Stimulated activated CD4-positive, alpha-beta T cell treated with anti-CD3 and anti-CD28 coated beads, Interleukin-2, amount 100 ng/mL, for 4 hours (primary cell): ENCODE results near the gene DLG4.

Source experiments
- DNase-seq: peaks from one replicate; pipeline ENCODE4 v3.0.0-alpha.2; 2020; ENCODE audit warnings: low read depth

DLG4 gene

DNA sequence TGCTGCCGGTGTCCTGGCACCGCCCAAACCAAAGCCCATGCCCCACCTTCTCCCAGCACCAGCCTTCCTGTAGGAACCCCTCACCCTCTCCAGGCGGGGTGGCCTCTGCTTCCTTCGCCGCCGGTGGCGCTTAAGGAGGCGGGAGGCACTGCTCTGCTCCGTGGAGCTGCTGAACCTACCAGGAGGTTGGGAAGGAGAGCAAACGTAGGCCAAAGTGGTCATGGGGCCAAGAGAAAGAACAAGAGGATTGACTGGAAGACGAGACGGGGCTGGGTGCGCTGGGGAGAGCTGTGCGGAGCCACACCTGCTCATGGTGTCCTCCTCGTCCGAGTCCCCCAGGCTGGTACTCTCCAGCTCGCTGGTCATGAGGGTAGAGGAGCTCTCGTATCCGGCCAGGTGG is 9.9 kb upstream of the DLG4 start:
- no peak for DNase-seq

DNA sequence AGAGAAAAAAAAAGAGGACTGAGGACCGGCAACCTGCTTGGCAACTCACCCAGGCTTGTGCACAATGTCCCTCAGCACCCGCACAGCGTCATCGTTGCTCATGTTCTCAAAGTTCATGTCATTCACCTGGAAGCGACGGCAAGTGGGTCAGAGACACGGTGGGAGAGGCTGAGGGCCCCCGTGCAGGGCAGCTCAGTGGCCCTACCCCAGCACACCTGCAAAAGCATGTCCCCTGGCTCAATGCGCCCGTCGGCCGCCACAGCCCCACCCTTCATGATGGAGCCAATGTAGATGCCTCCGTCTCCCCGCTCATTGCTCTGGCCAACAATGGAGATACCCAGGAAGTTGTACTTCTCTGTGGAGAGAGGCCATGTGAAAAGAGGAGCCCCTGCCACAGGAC is 9.3 kb upstream of the DLG4 start:
- no peak for DNase-seq

DNA sequence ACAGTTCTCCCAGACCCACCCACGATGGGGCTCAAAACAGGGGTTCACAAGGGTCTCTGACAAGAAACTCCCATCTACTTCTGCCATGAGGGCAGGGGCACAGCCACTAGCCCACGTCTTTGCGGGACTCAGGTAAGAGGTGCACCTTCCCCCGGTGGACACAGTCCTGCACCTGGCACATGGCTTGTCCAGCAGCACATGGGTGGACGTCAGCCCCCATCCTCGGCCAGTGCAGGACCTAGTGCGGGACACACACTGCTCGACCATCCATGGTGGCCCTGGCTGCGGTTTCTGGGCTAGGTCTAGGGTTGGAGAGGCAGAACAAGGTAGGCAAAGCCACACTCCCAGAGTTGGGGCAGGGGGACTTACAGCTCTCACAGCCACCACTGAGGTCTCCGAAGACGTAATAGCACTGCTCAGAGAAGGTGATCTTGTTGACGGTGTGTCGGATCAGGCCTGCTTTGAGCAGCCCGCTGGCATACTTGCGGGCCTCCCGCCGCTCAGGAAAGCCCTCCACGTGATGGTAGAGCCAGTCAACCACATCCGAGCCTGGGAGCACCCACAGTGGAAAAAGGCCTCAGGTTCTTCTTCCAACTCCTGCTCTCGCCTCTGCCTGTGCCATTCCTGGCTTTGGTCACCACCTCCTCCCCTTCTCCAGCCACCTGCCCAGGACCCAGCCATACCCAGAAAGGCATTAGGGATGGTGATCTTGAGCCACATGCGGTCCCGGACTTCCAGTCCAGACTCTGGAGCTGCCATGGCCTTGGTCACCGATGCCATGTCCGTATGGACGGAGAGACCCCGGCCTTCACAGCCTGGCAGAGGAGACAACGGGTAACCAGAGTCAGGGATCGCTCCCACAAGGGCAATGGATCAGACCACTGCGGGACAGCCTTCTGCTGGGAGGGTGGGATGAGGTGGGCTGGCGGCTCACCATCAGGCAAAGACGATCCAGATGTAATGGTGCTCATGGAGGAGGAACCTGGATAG is 7.4 kb upstream of the DLG4 start:
- no peak for DNase-seq

DNA sequence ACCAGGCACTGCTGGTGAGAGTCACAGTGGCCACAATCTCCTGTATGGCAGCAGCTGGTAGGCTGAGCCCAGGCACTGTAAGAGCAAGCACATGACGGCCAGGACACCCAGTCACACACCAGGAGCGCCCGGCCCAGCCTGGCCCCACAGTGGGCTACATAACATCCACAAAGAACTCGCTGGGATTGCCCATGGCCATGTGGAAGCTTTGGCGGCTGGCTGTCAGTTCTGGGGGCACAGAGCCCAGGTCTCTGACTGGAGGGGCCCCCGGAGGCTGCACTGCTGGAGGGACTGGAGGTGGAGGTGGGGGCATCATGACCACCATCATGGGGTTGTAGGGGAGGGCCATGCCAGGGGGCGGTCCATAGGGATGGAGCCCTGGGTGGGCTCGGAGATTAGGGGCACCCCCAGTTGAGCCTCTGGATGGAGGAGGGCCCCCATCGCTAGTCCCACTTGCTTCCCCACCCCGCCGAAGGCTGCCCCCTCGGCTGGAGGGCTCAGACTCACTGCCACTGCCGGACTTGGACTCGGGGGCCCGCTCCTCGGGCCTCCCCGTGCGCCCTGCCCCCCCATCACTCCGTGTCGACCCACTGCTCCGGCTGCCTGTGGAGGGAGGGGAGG is 6.2 kb upstream of the DLG4 start:
- DNase-seq, result no peak

DNA sequence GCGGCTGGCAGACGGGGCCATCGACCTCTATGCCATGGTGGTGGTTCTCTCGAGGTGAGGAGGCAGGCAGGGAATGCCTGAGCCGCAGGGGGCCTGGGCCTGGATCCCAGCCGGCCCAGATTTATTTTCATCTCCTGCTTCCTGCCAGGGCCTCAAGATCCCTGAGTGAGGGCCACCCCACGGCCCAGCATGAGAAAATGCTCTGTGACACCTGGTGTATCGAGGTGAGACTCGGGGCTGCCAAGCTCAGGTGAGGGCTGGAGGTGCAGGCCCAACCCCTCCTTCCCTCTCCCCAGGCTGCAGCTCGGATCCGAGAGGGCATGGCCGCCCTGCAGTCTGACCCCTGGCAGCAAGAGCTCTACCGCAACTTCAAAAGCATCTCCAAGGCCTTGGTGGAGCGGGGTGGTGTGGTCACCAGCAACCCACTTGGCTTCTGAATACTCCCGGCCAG is 5.0 kb upstream of the DLG4 start:
- no peak for DNase-seq

DNA sequence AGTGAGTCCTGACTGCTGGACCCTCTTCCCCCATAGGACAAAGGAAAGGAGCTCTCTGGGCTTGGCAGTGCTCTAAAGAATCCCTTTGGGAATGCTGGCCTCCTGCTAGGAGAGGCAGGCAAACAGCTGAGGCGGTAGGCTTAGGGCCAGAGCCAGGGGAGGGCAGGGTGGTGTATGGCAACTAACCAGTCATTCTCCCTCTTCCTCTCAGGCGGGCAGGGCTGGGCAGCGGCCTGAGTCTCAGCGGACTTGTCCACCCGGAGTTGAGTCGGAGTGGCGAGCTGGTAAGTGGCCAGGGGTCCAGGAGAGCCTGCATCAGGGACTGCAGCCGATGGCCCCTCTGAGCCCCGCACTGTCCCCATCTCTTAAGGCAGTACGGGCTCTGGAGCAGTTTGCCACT is 4.5 kb upstream of the DLG4 start:
- DNase-seq, result no peak

DNA sequence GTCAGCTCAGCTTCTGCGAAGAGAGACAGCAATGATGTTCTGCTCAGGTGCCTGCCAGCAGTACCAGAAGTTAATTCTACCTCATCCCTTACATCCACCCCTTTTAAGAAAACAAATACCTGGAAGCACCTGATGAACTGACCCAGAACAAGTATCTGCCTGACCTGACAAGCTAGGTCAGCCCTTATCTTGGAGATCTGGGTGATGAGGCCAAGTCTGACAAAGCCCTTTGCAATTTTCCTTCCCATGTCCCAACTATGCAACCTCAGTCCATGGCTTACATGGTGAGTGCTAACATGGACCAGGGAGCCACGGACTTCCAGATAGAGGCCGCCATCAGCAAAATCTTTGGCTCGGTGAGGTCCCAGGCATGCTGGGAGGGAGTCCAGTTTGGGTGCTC is 3.7 kb upstream of the DLG4 start:
- no peak for DNase-seq

DNA sequence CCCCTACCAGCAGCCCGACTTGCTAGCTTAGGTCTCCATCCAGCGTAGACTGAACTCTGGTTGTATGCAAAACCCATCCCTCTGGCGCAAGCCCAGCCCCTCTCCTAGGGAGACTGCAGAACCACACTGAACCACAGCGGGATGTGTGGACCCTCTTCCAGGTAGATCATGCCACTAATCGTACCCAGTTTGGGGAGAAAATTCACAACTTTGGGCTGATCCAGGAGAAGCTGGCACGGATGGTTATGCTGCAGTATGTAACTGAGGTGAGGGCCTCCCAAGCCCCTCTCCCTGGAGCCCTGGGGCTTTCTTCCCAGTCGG is 3.3 kb upstream of the DLG4 start:
- no peak for DNase-seq

DNA sequence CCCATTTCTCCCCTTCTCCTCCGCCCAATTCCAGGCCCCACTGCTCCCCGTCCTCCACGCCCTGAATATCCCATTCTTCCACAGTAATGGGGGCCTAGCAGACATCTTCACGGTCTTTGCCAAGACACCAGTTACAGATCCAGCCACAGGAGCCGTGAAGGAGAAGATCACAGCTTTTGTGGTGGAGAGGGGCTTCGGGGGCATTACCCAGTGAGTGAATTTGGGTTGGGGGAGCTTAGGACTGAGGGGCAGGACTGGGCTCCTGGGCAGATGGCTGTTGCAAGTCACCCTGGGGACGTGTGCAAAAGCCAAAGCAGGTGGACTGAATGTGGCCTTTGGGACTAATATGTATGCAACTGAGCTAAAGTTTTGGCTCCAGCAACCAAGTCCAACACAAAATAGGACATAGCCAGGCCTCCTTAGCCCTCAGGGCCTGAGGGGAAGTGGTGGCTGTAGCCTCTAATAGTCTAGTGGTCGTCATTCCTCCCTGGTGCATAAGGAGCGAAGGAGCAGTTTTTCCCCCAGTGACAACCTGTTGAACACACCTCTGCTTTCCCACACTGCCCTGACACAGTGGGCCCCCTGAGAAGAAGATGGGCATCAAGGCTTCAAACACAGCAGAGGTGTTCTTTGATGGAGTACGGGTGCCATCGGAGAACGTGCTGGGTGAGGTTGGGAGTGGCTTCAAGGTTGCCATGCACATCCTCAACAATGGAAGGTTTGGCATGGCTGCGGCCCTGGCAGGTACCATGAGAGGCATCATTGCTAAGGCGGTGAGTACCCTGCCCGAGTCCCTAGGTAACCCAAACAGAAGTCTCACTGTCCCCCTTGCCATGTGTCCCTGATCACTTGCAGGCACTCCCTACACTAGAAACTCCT is 2.7 kb upstream of the DLG4 start:
- no peak for DNase-seq

DNA sequence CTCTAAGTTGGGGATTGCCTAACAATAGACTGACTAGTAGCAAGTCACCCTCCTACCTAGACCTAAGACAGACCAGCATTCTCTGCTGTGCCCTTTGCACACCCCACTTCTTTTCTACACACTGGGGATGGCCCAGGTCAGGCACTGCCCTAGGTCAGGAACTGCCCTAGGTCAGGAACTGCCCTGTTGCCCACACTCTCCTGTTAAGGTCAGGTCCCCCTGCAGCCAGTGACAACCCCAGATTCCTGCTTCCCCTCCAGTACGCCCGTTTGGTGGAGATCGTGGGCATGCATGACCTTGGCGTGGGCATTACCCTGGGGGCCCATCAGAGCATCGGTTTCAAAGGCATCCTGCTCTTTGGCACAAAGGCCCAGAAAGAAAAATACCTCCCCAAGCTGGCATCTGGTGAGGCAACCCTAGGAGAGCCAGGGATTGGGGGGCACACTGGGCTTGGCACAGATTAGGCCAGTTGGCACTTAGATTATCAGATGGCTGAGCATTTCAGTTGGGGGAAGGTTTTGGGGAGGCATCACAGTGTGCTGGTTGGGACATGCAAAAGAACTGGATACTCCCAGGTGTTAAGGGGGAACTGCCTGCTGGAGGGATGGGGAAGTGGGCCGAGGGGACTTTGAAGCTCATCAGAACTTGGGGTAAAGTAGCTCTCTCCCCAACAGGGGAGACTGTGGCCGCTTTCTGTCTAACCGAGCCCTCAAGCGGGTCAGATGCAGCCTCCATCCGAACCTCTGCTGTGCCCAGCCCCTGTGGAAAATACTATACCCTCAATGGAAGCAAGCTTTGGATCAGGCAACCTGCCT is 1.8 kb upstream of the DLG4 start:
- DNase-seq, result no peak

DNA sequence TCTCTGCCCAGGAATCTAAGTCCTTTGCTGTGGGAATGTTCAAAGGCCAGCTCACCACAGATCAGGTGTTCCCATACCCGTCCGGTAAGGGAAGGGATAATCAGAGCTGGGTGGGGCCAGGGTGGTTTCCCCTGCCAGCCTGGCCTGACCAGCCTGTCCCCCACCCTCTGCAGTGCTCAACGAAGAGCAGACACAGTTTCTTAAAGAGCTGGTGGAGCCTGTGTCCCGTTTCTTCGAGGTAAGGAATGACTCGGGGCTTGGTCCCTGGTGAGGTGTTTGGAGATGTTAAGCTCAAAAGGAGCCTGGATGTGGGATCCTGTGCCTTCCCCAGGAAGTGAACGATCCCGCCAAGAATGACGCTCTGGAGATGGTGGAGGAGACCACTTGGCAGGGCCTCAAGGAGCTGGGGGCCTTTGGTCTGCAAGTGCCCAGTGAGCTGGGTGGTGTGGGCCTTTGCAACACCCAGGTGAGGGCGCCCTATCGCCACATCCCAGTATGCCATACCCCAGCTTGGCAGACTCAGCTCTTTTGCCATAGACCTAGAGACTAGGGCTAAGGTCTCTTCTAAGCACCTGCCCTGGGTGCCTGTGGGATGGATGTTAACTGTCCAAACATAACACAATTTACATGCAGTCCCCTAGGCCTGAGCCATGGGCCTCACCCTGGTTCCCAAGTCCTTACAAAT is 1.1 kb upstream of the DLG4 start:
- peak; percentile 45 for DNase-seq

DNA sequence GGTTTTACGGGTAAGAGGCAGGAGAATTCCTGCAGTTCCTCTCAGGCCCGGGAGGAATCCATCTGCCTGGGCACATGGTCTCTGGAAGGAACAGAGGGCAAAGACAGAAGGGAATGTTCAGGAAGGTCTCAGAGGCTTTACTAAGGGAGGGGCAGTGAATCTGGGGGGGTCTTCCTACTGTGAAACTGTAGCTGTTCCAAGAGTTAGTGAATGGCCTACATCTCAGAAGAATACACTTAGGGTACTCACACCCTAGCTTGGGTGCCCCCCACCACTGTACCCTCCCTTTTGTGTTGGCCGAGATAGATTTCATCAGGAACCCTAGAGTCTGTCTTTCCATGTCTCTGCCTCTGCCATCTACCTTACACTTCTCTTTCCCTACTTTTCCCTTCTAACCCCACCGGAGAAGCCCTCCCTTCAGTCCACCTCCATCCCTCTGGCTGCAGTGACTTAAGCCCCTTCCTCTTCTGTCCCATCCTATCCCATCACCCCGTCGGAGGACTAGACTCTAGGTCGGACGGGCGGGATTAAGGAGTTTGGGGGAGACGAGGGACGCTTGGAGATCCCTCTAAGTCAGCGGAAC is 316 bp downstream of the DLG4 start:
- no peak for DNase-seq

DNA sequence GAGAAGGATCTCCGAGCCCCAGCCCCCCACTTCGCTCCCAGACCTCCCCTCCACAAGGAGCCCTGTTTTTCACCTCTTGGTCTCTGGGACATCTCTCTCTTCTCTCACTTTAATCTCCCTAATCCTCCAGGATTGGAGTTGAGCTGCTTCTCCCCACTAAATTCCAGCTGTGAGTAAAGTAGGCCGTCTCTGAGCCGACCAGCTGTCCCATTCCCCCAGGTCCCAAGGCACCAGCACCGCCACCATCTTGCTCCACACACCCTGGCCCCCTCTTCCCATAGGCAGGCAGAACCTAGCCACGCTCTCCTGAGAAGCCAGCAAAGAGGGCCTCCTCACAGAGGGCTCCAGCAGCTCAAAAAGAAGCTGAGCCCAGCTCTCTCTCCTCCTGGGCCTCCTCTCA is 878 bp downstream of the DLG4 start:
- DNase-seq, result no peak

DNA sequence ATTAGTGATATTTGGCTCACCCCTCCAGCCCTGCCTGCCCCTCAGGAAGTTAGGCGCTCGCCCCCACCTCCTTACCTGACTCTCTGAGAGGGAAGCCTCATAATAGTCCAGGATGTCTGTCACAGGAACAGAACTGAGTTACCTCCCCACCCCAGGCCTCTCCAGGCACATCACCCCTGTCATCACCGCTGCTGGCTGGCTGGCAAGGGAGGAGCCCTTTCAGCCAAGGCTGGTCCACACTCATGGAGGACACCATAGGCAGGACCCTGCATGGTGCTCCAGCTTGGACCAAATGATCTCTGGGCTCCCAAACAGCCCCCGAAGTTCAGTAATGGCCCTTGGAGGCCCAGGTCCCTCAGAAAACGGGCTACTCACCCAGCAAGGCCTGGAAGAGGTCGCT is 1.5 kb downstream of the DLG4 start:
- no peak for DNase-seq

DNA sequence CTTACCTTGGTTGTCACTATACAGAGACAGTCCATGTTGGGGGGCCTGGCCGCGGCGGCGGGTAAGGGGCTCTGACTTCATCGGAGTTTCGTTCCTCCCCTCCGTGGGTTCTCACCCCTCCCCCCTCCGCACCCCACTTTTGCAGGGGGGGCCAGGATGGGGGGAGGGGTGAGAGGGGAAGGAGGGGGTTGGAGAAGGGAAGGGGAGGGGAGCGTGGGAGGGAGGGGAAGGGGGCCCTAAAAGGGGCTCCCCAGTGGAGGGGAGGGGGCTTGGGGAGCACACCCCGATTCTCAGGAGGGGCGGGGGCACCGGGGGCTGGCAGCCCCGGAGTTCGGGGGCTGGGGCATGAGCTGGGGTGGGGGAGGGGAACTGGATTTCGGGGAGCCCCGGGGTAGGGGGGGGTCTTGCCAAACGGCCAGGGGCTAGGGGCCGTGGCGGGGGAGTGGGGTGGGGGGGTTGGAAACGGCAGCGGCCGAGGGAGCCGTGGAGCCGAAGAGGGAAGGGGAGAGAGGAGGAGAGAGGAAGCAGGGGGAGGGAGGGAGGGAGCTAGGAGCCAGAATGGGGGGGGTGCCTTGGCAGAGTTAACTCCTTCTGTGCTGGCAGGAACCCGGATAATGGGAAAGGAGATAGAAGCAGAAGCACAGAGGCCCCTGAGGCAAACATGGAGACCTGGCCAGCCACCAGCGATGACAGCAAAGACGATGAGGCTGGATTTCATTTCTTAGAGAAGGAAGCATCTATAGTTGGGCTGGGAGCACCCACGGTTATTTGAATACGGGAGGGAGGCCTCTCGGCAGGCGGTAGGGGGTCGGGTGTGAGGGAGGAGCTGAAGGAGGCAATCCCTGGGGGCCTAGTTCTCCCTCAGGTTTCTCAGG is 2.3 kb downstream of the DLG4 start:
- DNase-seq, result no peak

DNA sequence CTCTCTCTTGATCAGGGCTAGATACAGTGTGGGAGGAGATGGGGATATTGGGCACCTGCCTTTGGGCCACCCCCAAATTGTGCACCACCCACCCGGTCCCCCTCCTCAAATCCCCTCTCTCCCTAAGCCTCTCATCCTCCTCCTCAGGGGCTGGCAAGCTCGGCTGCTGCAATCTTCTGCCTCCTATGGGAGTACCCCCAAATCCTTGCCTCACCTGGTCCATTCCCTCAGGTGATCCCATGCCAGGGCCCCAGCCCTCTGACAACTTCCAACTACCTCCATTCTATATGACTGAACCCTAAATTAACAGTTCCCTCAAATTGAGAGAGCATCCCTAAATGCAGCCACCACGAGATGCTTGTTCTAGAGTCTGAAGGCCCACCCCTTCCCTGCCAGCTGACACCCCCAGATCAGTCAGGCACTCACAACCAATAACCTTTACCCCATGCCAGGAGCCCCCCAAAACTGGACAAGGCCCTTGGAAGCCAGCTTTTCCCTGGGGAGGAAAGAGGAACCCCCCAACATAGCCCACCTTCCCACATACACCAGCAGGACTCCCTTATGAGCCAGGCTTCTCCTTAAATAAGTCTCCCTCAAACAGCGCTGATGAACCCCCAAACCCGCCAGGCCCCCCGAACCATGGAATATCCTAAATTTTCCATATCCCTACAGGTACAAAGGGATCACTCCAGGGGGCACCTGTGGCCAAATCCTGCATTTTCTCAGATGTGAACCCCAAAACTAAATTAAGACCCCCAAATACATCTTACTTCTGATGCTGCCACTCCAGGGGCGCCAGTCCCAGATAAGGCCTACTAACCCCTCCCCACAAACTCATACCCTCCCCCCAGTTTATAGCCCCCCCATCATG is 3.2 kb downstream of the DLG4 start:
- no peak for DNase-seq

DNA sequence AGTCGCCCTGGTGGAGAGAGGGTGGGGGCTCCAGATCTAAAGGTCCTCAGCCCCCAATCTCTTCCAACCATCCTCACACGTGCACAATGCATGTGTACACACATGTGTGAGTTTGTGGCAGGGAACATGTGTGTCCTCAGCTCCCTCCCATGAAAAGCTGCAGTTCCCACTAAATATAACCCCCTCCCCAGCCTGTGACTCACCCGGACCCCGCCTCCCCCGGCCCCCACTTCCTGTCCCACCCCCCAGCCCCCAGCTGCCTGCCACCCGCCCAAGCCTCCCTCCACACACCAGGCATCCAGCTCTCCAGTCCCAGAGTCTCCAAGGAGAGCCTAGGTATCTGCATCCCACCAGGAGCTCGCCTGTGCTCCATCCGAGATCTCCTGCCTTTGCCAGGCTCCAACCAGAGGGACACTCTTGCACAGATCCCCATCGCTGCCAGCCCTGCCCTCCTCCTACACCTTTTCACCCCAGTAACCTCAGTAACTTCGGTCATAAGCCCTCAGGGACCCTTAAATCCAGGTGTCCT is 3.9 kb downstream of the DLG4 start:
- no peak for DNase-seq

DNA sequence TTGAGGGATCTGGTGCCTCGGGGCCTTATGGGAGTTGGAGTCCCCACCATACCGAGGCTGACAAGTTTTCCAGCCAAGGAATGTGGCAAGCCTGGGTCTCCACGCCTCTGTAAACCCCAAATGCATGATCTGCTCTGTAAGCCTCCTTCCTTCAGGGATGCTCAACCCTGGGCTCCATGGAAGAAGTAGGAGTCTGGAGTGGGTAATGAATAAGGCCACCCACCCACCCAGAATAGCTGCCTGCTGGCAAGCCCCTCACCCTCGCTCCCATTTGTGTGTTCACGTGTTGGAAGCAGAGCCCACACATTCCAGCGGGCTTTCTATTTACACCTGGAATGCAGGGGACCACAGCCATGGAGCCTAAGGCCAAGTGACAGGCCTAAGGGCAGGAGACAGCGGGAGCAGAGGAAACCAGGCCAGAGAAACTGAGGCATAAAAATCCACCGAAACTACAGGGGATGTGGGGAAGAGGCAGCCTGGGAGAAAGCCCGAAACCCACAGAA is 4.4 kb downstream of the DLG4 start:
- DNase-seq, result no peak
